Stimulated activated CD8-positive, alpha-beta memory T cell treated with anti-CD3 and anti-CD28 coated beads, Interleukin-12 subunit alpha, Interleukin-12 subunit beta, amount 100 ng/mL, for 4 hours (primary cell): ENCODE measurements around the gene GAS6.
"Not testable (repeated sequence)": the region's sequence is repeated elsewhere in the genome, so short reads cannot be mapped to it uniquely, and the experiment has no call there.

Source experiments
- DNase-seq: peaks from one replicate; pipeline ENCODE4 v3.0.0-alpha.2; 2020; ENCODE audit warnings: low read depth

Gene GAS6

DNA sequence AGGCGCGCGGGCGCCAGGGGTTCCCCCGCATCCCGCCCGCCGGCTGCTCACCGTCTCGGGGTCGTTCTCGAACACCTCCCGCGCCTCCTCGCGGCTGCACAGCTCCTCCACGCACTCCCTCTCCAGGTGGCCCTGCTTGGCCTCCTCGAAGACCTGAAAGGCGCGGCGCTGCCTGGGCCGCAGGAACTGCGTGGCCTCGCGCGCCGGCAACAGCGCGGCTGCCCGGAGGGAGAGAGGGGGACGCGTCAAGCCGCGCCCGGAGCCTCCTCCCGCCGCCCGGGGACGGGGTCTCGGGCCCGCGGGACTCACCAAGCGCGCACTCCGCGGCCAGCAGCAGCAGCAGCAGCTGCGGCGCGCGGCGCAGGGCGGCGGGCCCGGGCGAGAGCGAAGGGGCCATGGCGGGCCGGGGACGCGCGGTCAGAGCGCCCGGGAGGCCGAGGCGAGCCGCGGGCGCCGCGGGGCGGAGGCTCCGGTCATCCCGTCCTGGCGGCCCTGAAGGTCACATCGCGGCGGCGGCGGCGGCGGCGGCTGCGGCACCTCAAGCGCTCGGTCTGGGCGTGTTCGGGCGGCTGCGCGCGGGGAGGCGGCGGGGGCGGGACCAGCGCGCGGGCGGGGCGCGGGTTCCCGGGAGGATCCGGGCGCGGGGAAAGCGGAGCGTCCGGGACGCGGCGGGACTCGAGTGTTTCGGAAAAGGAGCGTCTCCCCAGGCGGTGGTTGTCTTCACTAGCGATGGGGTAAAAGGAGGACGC, at the start of gene GAS6:
TSS of gene GAS6 (minus strand) at position 553 of the 749 bp plus-strand sequence. CDS start at position 397, 156 bp downstream.
- DNase-seq, result no peak

- not testable (repeated sequence) for DNase-seq
These were observed 49.5 kb upstream of the GAS6 start for GRCh38 chr13:113913408-113913807.

- no peak for DNase-seq
These were observed 48.7 kb upstream of the GAS6 start for GRCh38 chr13:113912596-113912995.

GRCh38 chr13:113907635-113908617, 44.0 kb upstream of the GAS6 start:
- no peak for DNase-seq

DNA sequence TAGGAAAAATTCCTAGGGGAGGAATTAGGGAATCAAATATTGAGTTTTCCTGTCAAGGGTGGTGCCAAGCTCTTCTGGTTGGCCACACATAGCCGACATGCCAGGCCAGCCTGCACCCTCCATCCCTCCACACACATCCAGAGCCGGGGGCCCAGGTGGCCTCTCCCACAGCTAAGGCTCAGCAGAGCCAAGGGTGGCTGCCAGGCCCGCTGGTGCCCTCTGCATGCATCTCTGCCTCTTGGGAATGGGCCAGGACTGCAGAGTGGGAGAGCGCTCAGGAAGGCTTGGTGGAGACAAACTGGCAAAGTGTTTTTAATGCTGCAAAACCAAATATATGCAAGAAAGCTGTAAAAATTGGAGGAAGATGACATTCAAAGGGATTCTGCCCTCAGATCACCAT, 42.7 kb upstream of the GAS6 start:
- no peak for DNase-seq

DNA sequence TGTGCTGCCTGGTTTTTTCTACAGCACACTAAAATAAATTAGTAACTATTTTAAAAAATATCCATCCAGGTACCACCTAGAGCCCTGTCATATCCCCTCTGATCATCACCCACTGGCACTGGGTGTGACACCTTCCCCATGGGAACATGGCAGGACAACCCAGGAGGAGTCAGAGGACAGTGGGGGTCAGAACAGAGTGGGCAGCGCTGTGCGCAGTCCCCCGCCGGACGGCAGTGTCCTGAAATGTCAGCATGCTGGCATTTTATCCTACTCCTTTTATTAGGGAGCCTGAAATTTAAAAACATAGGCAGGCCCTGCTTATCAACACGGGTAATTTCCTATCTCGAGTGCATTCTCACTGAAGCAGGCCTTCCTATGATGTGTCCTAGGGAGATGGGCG, 42.1 kb upstream of the GAS6 start:
- no peak for DNase-seq

- DNase-seq, result no peak
These were observed 41.1 kb upstream of the GAS6 start for GRCh38 chr13:113905018-113905417.

DNA sequence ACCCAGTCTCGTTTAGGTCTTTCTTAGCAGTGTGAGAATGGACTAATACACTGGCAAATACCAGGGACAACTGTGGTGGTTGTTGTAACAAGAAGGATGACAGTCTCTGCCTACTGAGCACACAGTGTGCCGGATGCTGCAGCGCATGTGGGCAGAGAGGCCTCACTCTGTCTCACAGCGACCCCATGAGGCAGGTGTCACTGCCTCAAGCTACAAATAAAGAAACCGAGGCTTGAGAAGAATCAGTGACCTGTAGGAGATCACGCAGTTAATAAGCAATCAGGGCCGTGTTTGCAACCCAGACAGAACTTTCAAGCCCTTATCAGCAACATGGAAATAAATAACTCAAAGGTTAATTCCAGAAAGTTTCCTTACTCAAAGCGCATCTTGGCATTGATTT, 40.5 kb upstream of the GAS6 start:
- DNase-seq, result no peak

- DNase-seq, result no peak
These were observed 40.0 kb upstream of the GAS6 start for GRCh38 chr13:113903912-113904311.

GRCh38 chr13:113902986-113903775, 39.3 kb upstream of the GAS6 start:
- DNase-seq, result no peak

GRCh38 chr13:113902481-113902880, 38.6 kb upstream of the GAS6 start:
- DNase-seq, result no peak

DNA sequence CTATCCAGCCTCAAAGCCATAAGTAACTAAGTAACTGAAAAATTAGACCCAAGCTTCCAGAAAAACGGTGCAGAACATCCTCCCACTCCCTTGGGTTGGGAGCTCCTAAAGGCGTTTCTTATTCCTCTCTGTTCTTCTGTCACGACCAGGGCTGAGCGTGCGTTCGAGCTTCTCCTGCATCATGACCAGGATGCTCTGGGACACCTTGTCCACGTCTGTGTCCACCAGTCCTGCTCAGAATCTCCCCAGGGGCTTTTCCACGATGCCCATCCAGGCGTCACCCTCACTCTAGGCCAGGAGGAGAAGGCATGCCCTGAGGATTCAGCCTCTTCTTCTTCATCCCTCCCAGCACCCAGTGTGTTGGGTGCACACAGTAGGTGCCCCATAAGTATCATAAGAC, 37.8 kb upstream of the GAS6 start:
- no peak for DNase-seq

GRCh38 chr13:113901231-113901630, 37.4 kb upstream of the GAS6 start:
- no peak for DNase-seq

GRCh38 chr13:113900646-113901045, 36.8 kb upstream of the GAS6 start:
- DNase-seq, result no peak

- no peak for DNase-seq
These were observed 34.5 kb upstream of the GAS6 start for GRCh38 chr13:113898391-113898790.

- DNase-seq, result no peak
These were observed 34.1 kb upstream of the GAS6 start for GRCh38 chr13:113897966-113898365.

DNA sequence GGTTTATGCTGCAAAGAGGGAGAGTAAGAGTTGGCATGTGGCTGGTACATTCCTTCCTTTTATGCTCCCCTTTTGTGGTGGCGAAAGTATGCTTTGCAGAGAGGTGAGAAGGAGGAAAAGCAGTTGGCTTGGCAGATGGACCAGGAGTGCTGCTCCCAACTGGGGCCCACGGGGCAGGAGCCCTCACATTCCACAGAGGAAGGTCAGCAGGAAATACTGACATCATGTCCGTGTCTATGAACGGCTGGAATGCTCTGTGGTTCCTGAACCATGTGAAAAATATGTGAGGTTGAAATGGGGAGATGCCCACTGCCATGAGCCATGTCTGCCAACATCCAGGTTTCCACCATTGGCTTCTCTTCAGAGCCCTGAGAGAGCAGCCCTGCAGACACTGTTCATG, 33.3 kb upstream of the GAS6 start:
- DNase-seq, result no peak

- DNase-seq, result no peak
These were observed 31.6 kb upstream of the GAS6 start for GRCh38 chr13:113895436-113895835.

DNA sequence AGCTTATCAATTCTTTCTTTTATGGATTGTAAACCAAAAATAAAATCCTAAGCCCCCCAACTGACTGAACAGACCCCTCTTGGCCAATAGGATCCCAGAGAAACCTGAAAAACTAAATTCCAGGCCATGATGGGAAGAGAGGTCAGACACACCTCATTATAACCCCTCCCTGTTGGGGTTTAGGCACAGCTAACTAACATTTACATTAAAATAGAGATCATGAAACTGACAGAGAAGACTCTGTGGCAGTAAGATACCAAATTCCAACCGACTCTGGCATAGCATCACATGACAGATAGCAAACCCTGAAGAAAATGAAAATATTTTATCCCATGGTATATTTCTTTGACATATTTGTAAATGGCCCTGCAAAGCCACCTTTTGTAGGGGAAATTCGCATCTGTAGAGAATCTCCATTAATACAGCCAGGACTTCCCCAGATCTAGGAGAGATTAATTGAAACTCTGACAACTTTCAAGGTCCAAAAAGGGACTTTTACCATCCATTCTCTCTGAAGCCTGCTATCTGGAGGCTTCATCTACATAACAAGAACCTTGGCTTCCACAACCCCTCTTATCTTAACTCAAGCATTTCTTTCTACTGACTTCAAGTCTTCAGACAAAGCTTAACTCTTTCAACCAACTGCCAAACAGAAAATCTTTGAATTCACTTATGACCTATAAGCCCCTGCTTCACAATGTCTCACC, 27.1 kb upstream of the GAS6 start:
- no peak for DNase-seq

DNA sequence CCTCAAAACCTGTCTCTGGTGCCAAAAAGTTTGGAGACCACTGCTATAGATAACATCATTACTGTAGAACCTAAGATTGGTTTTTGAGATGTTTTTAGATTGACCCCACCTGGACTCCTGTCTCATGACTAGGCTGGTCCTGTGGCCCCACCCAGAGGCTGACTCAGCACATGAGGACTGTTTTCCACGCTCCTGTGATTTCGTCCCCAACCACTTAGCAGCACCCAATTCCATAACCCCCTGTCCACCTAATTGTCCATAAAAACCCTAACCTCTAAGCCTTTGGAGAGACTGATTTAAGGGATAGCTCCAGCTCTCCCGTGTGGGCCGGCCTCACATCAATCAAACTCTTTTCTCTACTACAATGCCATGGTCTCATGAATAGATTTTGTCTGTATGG, 25.6 kb upstream of the GAS6 start:
- no peak for DNase-seq

GRCh38 chr13:113888701-113889330, 24.9 kb upstream of the GAS6 start:
- DNase-seq, result no peak
